GM19351 (cell line): ENCODE measurements around the gene PROX1.

Experiments used
- ATAC-seq: cut with Tn5 transposase; IDR thresholded peaks from one replicate; pipeline ENCODE4 v1.9.1; 2021; ENCODE audit warnings: mild to moderate bottlenecking, moderate library complexity; ENCODE audit not compliant: unreplicated experiment

PROX1 gene

GRCh38 chr1:213997038-213997771 lies 9.4 kb downstream of the PROX1 start:
- ATAC-seq: no peak

GRCh38 chr1:213997772-213998107 lies 10.0 kb downstream of the PROX1 start:
- no peak for ATAC-seq

- no peak for ATAC-seq
Measured at GRCh38 chr1:213998785-213999184, 11.0 kb downstream of the PROX1 start.

GRCh38 chr1:213999732-214000131 lies 12.0 kb downstream of the PROX1 start:
- no peak for ATAC-seq

- ATAC-seq: no peak
Measured at GRCh38 chr1:214002060-214002459, 14.3 kb downstream of the PROX1 start.

- ATAC-seq: no peak
Measured at GRCh38 chr1:214002472-214002871, 14.7 kb downstream of the PROX1 start.

- ATAC-seq: no peak
Measured at GRCh38 chr1:214003233-214003632, 15.5 kb downstream of the PROX1 start.

GRCh38 chr1:214004014-214004413 lies 16.2 kb downstream of the PROX1 start:
- no peak for ATAC-seq

- ATAC-seq: no peak
Measured at GRCh38 chr1:214004795-214005194, 17.0 kb downstream of the PROX1 start.

GRCh38 chr1:214005708-214006107 lies 17.9 kb downstream of the PROX1 start:
- no peak for ATAC-seq

GRCh38 chr1:214006845-214007244 lies 19.1 kb downstream of the PROX1 start:
- ATAC-seq: no peak

- no peak for ATAC-seq
Measured at GRCh38 chr1:214008347-214008746, 20.6 kb downstream of the PROX1 start.

- no peak for ATAC-seq
Measured at GRCh38 chr1:214008791-214009422, 21.1 kb downstream of the PROX1 start.

- no peak for ATAC-seq
Measured at GRCh38 chr1:214009423-214010196, 21.8 kb downstream of the PROX1 start.

GRCh38 chr1:214010197-214010573 lies 22.4 kb downstream of the PROX1 start:
- ATAC-seq: no peak

GRCh38 chr1:214010717-214011116 lies 22.9 kb downstream of the PROX1 start:
- no peak for ATAC-seq

GRCh38 chr1:214012418-214012817 lies 24.6 kb downstream of the PROX1 start:
- no peak for ATAC-seq

- no peak for ATAC-seq
Measured at GRCh38 chr1:214013614-214014377, 26.0 kb downstream of the PROX1 start.

GRCh38 chr1:214014730-214015129 lies 27.0 kb downstream of the PROX1 start:
- ATAC-seq: no peak

- no peak for ATAC-seq
Measured at GRCh38 chr1:214017191-214017982, 29.6 kb downstream of the PROX1 start.
